PC-9 (cell line): Measurements from ENCODE around the gene SGPL1. TPM values are rescaled to one million over a fixed set of nuclear protein-coding genes. Genes with fewer than 3 reads are reported as not detected.

Source experiments
- BruUV-seq: library from RNA; stranded (reverse); fragments of 400-500 nt; replicated peaks from 2 replicates; lab custom pipeline; 2021; lab: Mats Ljungman, UMichigan
- CTCF ChIA-PET: fragments of 300-600 bp; sonication (Branson Sonifier 250); formaldehyde crosslinking; loops from one replicate; lab custom pipeline; 2022; ENCODE audit warnings: antibody characterized with exemption; lab: Charles Lee
- POLR2A ChIA-PET: fragments of 300-600 bp; sonication (Branson Sonifier 250); formaldehyde crosslinking; loops from one replicate; lab custom pipeline; 2022; ENCODE audit warnings: antibody characterized with exemption; ENCODE audit not compliant: unreplicated experiment; lab: Charles Lee
- DNase-seq, 2 experiments: peaks; one replicate each; pipeline versions ENCODE4 v3.0.0 to v3.0.0-alpha.2; 2015 to 2022; ENCODE audit warnings: mixed read lengths in 1 of 2
- H2AFZ ChIP-seq: fragments of 200-600 bp; sonication (generic); 2 replicates; pipeline ENCODE4 v1.8.1; 2017; ENCODE audit warnings: antibody characterized with exemption
- H3F3A ChIP-seq: fragments of 200-600 bp; sonication (generic); 2 replicates; pipeline ENCODE4 v1.8.1; 2017; ENCODE audit warnings: antibody characterized with exemption, mild to moderate bottlenecking, low read depth; ENCODE audit not compliant: insufficient read depth
- H3K27ac ChIP-seq: fragments of 200-600 bp; sonication (generic); 2 replicates; pipeline ENCODE4 v1.6.1; 2016; ENCODE audit warnings: mixed run types
- H3K27me3 ChIP-seq: fragments of 200-600 bp; sonication (generic); 2 replicates; pipeline ENCODE4 v1.6.1; 2016; ENCODE audit warnings: low read depth, mixed run types; ENCODE audit not compliant: insufficient read depth
- H3K36me3 ChIP-seq: fragments of 200-600 bp; sonication (generic); 2 replicates; pipeline ENCODE4 v1.6.1; 2016; ENCODE audit warnings: low read depth, mixed run types
- H3K4me1 ChIP-seq: fragments of 200-600 bp; sonication (generic); replicated peaks from 2 replicates; pipeline ENCODE4 v1.6.1; 2016; ENCODE audit warnings: mixed run types; ENCODE audit not compliant: insufficient read depth
- H3K4me2 ChIP-seq: fragments of 200-600 bp; sonication (generic); 2 replicates; pipeline ENCODE4 v1.6.1; 2017; ENCODE audit warnings: mixed run types
- H3K4me3 ChIP-seq: fragments of 200-600 bp; sonication (generic); 2 replicates; pipeline ENCODE4 v1.6.1; 2016; ENCODE audit warnings: mixed run types
- H3K79me2 ChIP-seq: fragments of 200-600 bp; sonication (generic); 2 replicates; pipeline ENCODE4 v1.6.1; 2017; ENCODE audit warnings: low read depth, mixed run types
- H3K9me2 ChIP-seq: fragments of 200-600 bp; sonication (generic); 2 replicates; pipeline ENCODE4 v1.8.1; 2017; ENCODE audit warnings: mild to moderate bottlenecking; ENCODE audit not compliant: insufficient read depth
- H3K9me3 ChIP-seq: fragments of 200-600 bp; sonication (generic); 2 replicates; pipeline ENCODE4 v1.8.1; 2016; ENCODE audit warnings: low read depth; ENCODE audit not compliant: insufficient read depth
- H4K20me1 ChIP-seq: fragments of 200-600 bp; sonication (generic); 2 replicates; pipeline ENCODE4 v1.8.1; 2017; ENCODE audit not compliant: insufficient read depth
- EZH2 ChIP-seq: fragments of 200-600 bp; sonication (generic); IDR thresholded peaks from 2 replicates; pipeline ENCODE4 v1.8.0; 2017; ENCODE audit warnings: antibody characterized with exemption, low read depth
- intact Hi-C: fragments of 100-400 bp; cut with micrococcal nuclease; formaldehyde crosslinking; loops from one replicate; pipeline ENCODE4 v1.10.0; 2022; ENCODE audit not compliant: unreplicated experiment
- total RNA-seq: library from RNA; stranded (reverse); gene quantifications from 2 replicates; pipeline ENCODE4 v1.2.3, GENCODE V29; 2021
- TF ChIP-seq, protein P1 (sequence below): fragments of 200-600 bp; sonication (generic); conservative IDR thresholded peaks from 2 replicates; pipeline ENCODE4 v1.6.1; 2017; ENCODE audit warnings: mixed run types, antibody characterized with exemption, mild to moderate bottlenecking, moderate library complexity

Gene SGPL1
- total RNA-seq, 1 experiment from 2014 or later, result 96.9 TPM

DNA sequence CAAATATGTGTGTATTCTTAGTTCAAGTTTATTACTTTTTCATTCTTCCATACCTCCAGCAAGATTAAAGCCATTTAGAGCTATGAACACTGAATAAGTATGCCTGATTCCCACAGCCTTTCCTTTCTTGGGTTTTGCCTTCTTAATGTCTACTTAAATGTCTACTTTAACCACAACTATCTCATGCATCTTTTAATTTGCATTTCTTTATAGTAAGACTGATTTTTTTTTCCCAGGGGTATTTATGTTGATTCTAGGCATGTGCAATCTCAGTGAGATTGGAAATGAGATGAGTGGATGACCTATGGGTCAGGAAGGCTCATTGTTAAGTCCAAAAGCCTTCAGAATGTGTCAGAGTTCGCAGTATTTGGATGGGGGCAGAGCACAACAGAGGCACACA is 69.0 kb downstream of the SGPL1 start:
- intact Hi-C loops, result loop anchor here (5.0 to 10.0 kb wide), 2 partner anchors 267 to 660 kb away; no protein-coding TSS in a partner anchor
- Histone ChIP-seq H3K27me3 (no peaks in the 10 kb centered on the region), H3K4me3 (no peak overlapping the region), H3K9me2 (no peaks in the 10 kb centered on the region), H3K4me2 (no peak overlapping the region), H3K4me1 (peaks cover 13% of the 10 kb centered on the region), H2AFZ (no peak overlapping the region), H3K9me3 (no peaks in the 10 kb centered on the region), H3K79me2 (peaks cover 23% of the 10 kb centered on the region; the same call in 1 of the 2 replicates), H3K36me3 (peaks cover 21% of the 10 kb centered on the region), H3F3A (peaks cover 26% of the 10 kb centered on the region; the same call in 1 of the 2 replicates), H4K20me1 (no peaks in the 10 kb centered on the region), H3K27ac (no peak overlapping the region)
- ChIA-PET CTCF (no interaction called here), POLR2A (no interaction called here)
- TF ChIP-seq, protein P1, sequence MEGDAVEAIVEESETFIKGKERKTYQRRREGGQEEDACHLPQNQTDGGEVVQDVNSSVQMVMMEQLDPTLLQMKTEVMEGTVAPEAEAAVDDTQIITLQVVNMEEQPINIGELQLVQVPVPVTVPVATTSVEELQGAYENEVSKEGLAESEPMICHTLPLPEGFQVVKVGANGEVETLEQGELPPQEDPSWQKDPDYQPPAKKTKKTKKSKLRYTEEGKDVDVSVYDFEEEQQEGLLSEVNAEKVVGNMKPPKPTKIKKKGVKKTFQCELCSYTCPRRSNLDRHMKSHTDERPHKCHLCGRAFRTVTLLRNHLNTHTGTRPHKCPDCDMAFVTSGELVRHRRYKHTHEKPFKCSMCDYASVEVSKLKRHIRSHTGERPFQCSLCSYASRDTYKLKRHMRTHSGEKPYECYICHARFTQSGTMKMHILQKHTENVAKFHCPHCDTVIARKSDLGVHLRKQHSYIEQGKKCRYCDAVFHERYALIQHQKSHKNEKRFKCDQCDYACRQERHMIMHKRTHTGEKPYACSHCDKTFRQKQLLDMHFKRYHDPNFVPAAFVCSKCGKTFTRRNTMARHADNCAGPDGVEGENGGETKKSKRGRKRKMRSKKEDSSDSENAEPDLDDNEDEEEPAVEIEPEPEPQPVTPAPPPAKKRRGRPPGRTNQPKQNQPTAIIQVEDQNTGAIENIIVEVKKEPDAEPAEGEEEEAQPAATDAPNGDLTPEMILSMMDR, result no peak
- no peak for TF ChIP-seq EZH2
- no TSS peak for BruUV-seq
- no peak for DNase-seq

DNA sequence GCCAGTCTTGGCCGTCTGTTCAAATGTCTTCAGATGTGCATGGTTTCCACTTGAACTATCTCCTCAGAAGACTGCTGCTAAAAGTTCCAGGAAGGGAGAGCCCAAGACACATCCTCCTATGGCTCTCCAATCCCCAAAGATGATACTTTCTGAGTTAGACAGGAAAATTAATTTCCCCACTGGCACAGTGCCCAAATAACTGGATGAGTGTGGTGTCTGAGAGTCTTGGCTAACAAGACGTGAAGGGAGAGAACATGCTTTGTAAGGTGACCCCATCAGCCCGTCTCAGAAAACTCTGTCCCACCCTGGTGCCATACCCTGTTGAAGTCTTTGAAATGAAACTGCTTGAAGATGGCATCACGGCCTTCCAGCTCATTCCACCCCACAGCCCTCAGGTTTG is 69.7 kb downstream of the SGPL1 start:
- no peak overlapping the region for H2AFZ ChIP-seq
- peaks cover 17% of the 10 kb centered on the region for H3K4me1 ChIP-seq
- ChIA-PET CTCF (no interaction called here), POLR2A (no interaction called here)
- intact Hi-C loops, result loop anchor here (10.0 kb wide), 1 partner anchor 661 kb away; no protein-coding TSS in a partner anchor
- H3K27me3 ChIP-seq, result no peaks in the 10 kb centered on the region
- H3K9me2 ChIP-seq, result no peaks in the 10 kb centered on the region
- DNase-seq, result no peak
- TF ChIP-seq, protein P1, result no peak
- no peak for TF ChIP-seq EZH2
- no peaks in the 10 kb centered on the region for H3K9me3 ChIP-seq
- H3K4me2 ChIP-seq, result no peak overlapping the region
- H3F3A ChIP-seq, result peaks cover 26% of the 10 kb centered on the region; the same call in 1 of the 2 replicates
- H3K27ac ChIP-seq, result no peak overlapping the region
- H3K4me3 ChIP-seq, result no peak overlapping the region
- H3K36me3 ChIP-seq, result peaks cover 21% of the 10 kb centered on the region
- H4K20me1 ChIP-seq, result no peaks in the 10 kb centered on the region
- peaks cover 23% of the 10 kb centered on the region; the same call in 1 of the 2 replicates for H3K79me2 ChIP-seq
- no TSS peak for BruUV-seq

DNA sequence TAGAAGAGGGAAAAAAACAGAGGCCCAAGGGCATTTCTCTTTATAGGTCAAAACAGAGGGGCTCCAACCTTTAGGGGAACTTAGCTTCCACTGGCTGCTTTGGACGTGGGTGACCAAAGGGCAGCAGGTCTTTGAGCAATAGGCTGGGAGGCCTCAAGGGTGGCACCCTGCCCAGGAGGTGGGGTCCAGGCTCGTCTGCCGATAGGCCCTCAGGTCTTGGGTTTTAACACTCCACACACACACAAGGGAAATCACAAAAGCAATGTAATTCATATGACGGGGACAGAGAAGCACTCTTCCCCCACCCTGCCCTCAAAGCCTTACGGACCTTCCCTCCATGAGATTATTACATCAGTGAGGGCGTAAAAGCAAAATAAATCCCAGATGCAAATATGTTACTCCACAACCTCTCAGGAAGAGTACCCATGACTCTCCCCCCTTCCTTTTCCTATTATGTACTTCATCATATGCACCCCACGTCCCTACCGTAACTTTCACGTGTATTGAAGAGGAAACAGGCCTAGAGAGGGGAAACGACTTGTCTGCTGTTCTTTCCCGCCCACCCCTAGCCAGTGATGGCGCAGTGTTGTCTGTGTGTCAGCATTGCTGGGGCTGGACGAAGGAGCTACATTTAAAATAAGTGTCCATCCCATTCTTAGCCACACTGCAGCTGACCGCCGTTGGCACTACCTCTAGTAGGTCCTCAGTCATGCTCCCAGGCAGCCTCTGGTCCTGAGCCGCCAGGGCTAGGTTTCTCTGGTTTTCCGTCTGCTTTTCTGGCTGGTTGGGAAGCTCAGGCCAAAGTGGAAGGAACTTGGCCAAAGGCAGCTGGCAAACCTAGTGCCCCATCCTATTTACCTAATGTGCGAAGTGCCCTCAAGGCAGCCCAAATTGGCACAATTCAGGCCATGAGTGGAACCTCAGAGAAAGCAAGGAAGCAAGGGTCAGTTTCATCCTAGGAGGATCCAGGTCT is 70.5 kb downstream of the SGPL1 start:
- intact Hi-C loops, result loop anchor here (10.0 kb wide), 1 partner anchor 661 kb away; no protein-coding TSS in a partner anchor
- CTCF ChIA-PET, result no interaction called here
- DNase-seq, result no peak
- H3K4me2 ChIP-seq, result no peak overlapping the region
- TSS peak; percentile 45 for BruUV-seq
- no peak overlapping the region for H2AFZ ChIP-seq
- H3K79me2 ChIP-seq, result peaks cover 23% of the 10 kb centered on the region; the same call in 1 of the 2 replicates
- H3K4me3 ChIP-seq, result no peak overlapping the region
- POLR2A ChIA-PET, result interaction anchor here (0.6 kb wide), 1 partner anchor 57 kb away, joined by 6 read pairs; no protein-coding TSS in a partner anchor
- H3K9me3 ChIP-seq, result no peaks in the 10 kb centered on the region
- no peaks in the 10 kb centered on the region for H3K27me3 ChIP-seq
- H3K9me2 ChIP-seq, result no peaks in the 10 kb centered on the region
- peaks cover 17% of the 10 kb centered on the region for H3K4me1 ChIP-seq
- no peak overlapping the region for H3K27ac ChIP-seq
- H3F3A ChIP-seq, result peaks cover 26% of the 10 kb centered on the region; the same call in 1 of the 2 replicates
- TF ChIP-seq, protein P1, result no peak
- TF ChIP-seq EZH2, result no peak
- no peaks in the 10 kb centered on the region for H4K20me1 ChIP-seq
- peaks cover 21% of the 10 kb centered on the region for H3K36me3 ChIP-seq
